ENCODE results near the gene NRF1.

- TF ChIP-seq CTCF (IDR thresholded peaks at IDR 0.05; ENCODE audit: low read length) (no peak), EZH2 (IDR thresholded peaks at IDR 0.05; ENCODE audit: borderline replicate concordance, low read length) (no peak)
These were observed 151.0 kb downstream of the NRF1 start for GRCh38 chr7:129762387-129762969.
